HG03066 (cell line): ENCODE measurements around the gene BLOC1S3.

Experiments
- ATAC-seq: cut with Tn5 transposase; IDR thresholded peaks from one replicate; pipeline ENCODE4 v1.9.1; 2021; ENCODE audit warnings: low read depth; ENCODE audit not compliant: unreplicated experiment

Gene BLOC1S3

DNA sequence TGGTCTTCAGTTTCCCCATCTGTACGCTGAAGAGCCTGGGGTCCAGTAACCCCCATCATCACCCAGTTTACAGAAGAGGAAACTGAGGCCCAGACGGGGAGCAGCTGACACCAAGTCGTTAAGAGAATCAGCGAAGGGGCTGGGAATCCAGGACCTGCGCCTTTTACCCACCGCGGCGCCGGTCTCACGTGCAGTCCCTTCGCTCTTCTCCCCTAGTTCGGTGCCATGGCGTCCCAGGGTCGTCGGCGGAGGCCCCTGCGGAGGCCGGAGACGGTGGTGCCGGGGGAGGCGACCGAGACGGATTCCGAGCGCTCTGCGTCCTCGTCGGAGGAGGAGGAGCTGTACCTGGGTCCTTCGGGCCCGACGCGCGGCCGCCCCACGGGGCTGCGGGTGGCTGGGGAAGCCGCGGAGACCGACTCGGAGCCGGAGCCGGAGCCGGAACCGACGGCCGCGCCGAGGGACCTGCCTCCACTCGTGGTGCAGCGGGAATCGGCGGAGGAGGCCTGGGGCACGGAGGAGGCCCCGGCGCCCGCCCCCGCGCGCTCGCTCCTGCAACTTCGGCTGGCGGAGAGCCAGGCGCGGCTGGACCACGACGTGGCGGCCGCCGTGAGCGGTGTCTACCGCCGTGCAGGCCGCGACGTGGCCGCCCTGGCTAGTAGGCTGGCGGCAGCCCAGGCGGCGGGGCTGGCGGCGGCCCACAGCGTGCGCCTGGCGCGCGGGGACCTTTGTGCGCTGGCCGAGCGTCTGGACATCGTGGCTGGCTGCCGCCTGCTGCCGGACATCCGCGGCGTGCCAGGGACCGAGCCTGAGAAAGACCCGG is 698 bp downstream of the BLOC1S3 start:
- ATAC-seq = no peak

DNA sequence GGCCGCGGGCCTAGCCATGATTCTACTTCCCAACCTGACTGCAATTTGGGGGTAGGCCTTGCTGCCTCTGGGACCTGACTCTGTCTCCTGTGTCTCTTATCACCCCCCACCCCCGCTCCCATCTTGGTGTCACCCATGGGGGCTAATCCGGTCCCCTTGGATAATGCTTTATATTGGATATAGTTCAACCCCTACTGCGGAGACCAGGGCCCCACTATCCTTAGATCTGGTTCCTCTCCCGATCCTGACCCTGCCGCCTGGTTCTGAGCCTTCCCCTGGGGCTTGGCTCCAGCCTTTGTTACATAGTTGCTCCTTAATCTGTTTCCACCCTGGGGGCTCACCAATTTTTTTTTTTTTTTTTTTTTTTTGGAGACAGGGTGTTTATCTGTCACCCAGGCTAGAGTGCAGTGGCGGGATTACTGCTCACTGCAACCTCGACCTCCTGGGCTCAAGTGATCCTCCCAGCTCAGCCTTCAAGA is 1.3 kb downstream of the BLOC1S3 start:
- no peak for ATAC-seq

GRCh38 chr19:45180936-45181335 is 2.4 kb downstream of the BLOC1S3 start:
- no peak for ATAC-seq

DNA sequence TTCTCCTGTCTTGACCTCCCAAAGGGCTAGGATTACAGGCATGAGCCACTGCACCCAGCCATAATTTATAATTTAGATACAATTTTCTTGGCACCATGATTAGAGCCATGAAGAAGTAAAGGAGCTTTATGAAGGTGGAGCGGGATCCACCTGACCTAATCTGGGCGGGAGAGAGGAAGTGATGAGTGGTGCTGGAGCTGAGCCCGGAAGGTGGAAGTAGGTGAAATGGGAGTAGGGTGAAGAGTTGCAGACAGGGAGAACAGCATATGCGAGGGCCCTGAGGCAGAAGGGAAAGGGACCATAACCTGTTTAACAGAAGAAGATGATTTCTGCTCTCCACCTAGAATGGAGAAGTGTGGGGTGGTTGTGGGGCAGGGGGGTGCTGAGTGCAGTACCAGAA is 4.2 kb downstream of the BLOC1S3 start:
- ATAC-seq = no peak

GRCh38 chr19:45184115-45184514 is 5.5 kb downstream of the BLOC1S3 start:
- ATAC-seq = no peak

GRCh38 chr19:45186509-45187334 is 8.1 kb downstream of the BLOC1S3 start:
- no peak for ATAC-seq

GRCh38 chr19:45187421-45188100 is 9.0 kb downstream of the BLOC1S3 start:
- ATAC-seq = no peak

DNA sequence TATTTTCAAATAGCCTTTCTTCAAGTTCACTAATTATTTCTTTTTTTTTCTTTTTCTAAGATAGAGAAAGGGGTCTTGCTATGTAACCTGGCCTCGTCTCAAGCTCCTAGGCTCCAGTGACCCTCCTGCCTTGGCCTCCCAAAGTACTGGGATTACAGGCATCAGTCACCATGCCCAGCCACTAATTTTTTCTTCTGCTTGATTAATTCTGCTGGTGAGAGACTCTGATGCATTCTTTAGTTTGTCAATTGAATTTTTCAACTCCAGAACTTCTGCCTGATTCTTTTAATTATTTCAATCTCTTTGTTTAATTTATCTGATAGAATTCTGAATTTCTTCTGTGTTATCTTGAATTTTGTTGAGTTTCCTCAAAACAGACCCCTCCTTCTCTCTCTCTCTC is 11.4 kb downstream of the BLOC1S3 start:
- ATAC-seq = no peak

DNA sequence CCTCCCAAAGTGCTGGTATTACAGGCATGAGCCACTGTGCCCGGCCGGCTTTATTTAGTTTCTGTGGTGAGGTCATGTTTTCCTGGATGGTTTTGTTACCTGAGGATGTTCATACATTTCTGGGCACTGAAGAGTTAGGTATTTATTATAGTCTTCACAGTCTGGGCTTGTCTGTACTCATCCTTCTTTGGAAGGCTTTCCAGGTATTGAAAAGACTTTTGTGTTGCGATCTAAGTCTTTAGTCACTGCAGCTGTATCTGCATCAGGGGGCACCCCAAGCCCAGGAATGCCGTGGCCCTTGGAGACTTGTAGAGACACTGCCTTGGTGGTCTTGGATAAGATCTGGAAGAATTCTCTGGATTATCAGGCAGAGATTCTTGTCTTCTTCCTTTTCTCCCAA is 12.8 kb downstream of the BLOC1S3 start:
- no peak for ATAC-seq

GRCh38 chr19:45195764-45196163 is 17.2 kb downstream of the BLOC1S3 start:
- no peak for ATAC-seq

DNA sequence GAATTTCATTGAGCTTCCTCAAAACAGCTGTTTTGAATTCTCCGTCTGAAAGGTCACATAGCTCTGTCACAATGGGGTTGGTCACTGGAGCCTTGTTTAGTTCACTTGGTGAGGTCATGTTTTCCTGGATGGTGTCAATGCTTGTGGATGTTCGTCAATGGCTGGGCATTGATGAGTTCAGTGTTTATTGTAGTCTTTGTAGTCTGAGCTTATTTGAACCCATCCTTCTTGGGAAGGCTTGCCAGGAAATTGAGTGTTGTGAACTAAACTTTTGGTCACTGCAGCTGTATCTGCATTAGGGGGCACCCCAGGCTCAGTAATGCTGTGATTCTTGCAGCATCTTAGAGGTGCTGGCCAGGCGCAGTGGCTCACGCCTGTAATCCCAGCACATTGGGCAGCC is 22.0 kb downstream of the BLOC1S3 start:
- no peak for ATAC-seq

- ATAC-seq = no peak
Measured at GRCh38 chr19:45202637-45203036, 24.1 kb downstream of the BLOC1S3 start.

GRCh38 chr19:45205810-45206209 is 27.2 kb downstream of the BLOC1S3 start:
- ATAC-seq = no peak

DNA sequence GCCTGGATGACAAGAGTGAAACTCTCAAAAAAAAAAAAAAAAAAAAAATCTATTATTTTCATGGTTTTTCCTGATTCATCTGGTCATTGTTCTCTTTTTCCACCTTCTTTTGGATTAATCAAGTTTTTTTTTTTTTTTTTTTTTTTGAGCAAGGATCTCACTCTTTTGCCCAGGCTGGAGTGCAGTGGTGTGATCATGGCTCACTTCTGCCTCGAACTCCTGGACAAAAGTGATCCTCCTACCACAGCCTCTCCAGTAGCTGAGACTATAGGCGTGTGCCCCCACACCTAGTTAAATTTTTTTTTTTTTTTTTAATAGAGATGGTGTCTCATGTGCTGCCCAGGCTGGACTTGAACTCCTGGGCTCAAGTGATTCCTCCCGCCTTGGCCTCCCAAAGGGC is 27.7 kb downstream of the BLOC1S3 start:
- ATAC-seq = no peak

- ATAC-seq = no peak
Measured at GRCh38 chr19:45211751-45212381, 33.3 kb downstream of the BLOC1S3 start.

- ATAC-seq = no peak
Measured at GRCh38 chr19:45213031-45213430, 34.4 kb downstream of the BLOC1S3 start.

- ATAC-seq = no peak
Measured at GRCh38 chr19:45215391-45216191, 37.0 kb downstream of the BLOC1S3 start.

DNA sequence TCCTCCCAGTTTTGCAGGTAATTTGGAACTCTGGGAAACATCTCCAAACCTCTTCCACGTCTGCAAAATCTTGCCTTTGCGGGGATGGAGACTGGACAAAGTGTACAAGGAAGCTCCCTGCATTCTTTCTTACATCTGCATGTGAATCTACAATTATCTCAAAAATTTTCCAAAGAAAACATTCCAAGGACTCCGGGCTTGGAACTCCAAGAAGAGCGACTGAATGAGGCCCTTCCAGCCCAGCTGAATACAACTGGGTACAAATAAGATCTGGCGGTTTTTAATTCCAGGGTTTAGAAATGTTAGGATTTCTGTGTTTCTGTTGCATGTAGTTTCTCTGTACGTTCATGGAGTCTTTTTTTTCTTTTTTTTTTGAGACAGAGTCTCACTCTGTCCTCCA is 38.1 kb downstream of the BLOC1S3 start:
- no peak for ATAC-seq

- no peak for ATAC-seq
Measured at GRCh38 chr19:45217193-45217956, 38.8 kb downstream of the BLOC1S3 start.
